OCI-LY7 (cell line): ENCODE results near the gene CCDC93. TPM values are rescaled to one million over a fixed set of nuclear protein-coding genes. Genes with fewer than 3 reads are reported as not detected.
A peak's percentile ranks its signal among the peaks of the same experiment; 100 is the strongest.

ENCODE experiments used
- BruUV-seq: library from RNA; stranded (reverse); fragments of 400-500 nt; replicated peaks from 2 replicates; lab custom pipeline; 2021; lab: Mats Ljungman, UMichigan
- CTCF ChIA-PET: fragments of 300-600 bp; sonication (Branson Sonifier 250); formaldehyde crosslinking; loops from one replicate; lab custom pipeline; 2022; ENCODE audit warnings: antibody characterized with exemption; ENCODE audit not compliant: unreplicated experiment; lab: Charles Lee
- POLR2A ChIA-PET: fragments of 300-600 bp; sonication (Branson Sonifier 250); formaldehyde crosslinking; loops from one replicate; lab custom pipeline; 2022; ENCODE audit warnings: antibody characterized with exemption; lab: Charles Lee
- DNase-seq: peaks from one replicate; pipeline ENCODE4 v3.0.0-alpha.2; 2015; ENCODE audit warnings: low spot score
- H2AFZ ChIP-seq: fragments of 200-600 bp; sonication (generic), shearing (Covaris generic); 2 replicates; pipeline ENCODE4 v1.6.1; 2014; ENCODE audit warnings: mild to moderate bottlenecking, antibody characterized with exemption, low read length, moderate library complexity
- H3K27ac ChIP-seq: fragments of 200-600 bp; sonication (generic); 2 replicates; pipeline ENCODE4 v1.5.1; 2014; ENCODE audit warnings: mixed run types, low read depth, mild to moderate bottlenecking, moderate library complexity, low read length, inconsistent platforms; ENCODE audit not compliant: poor library complexity, severe bottlenecking
- H3K36me3 ChIP-seq: fragments of 200-600 bp; sonication (generic); 2 replicates; pipeline ENCODE4 v1.6.1; 2014; ENCODE audit warnings: mild to moderate bottlenecking, antibody characterized with exemption, low read length, moderate library complexity, mixed read lengths; ENCODE audit not compliant: insufficient read depth
- H3K4me1 ChIP-seq: fragments of 200-600 bp; sonication (generic); 2 replicates; pipeline ENCODE4 v1.5.1; 2014; ENCODE audit warnings: mild to moderate bottlenecking, low read length; ENCODE audit not compliant: insufficient read depth, poor library complexity, severe bottlenecking
- H3K4me2 ChIP-seq: fragments of 200-600 bp; sonication (generic); 2 replicates; pipeline ENCODE4 v1.6.1; 2014; ENCODE audit warnings: mild to moderate bottlenecking, low read length
- H3K4me3 ChIP-seq: fragments of 200-600 bp; sonication (generic); 2 replicates; pipeline ENCODE4 v1.5.1; 2014; ENCODE audit warnings: mild to moderate bottlenecking, low read depth, low read length; ENCODE audit not compliant: poor library complexity, severe bottlenecking
- H3K79me2 ChIP-seq: fragments of 200-600 bp; sonication (generic); 2 replicates; pipeline ENCODE4 v1.6.1; 2016; ENCODE audit warnings: low read depth, mild to moderate bottlenecking, low read length, moderate library complexity, mixed read lengths; ENCODE audit not compliant: insufficient read depth
- H3K9me2 ChIP-seq: fragments of 200-600 bp; sonication (generic); 2 replicates; pipeline ENCODE4 v1.6.1; 2016; ENCODE audit warnings: mild to moderate bottlenecking, low read length, mixed read lengths; ENCODE audit not compliant: insufficient read depth
- H3K9me3 ChIP-seq: fragments of 200-600 bp; sonication (generic); 2 replicates; pipeline ENCODE4 v1.6.1; 2014; ENCODE audit warnings: mild to moderate bottlenecking, mixed run types, low read length, mixed read lengths
- H4K20me1 ChIP-seq: fragments of 200-600 bp; sonication (generic); 2 replicates; pipeline ENCODE4 v1.6.1; 2014; ENCODE audit warnings: mild to moderate bottlenecking, antibody characterized with exemption, low read length, moderate library complexity, mixed read lengths; ENCODE audit not compliant: insufficient read depth
- EZH2phosphoT487 ChIP-seq: fragments of 200-600 bp; sonication (generic); IDR thresholded peaks from 2 replicates; pipeline ENCODE4 v1.6.1; 2018; ENCODE audit warnings: low read depth, borderline replicate concordance, mild to moderate bottlenecking, mixed run types, antibody characterized with exemption, low read length, moderate library complexity, mixed read lengths
- intact Hi-C: fragments of 100-400 bp; cut with micrococcal nuclease; formaldehyde crosslinking; loops from one replicate; pipeline ENCODE4 v1.10.0; 2022; ENCODE audit not compliant: unreplicated experiment
- total RNA-seq, 2 experiments: library from RNA; depleted of rRNA in 1 of 2; stranded (reverse); fragments of >200 nt in 1 of 2; shearing (Covaris generic) in 1 of 2; gene quantifications; 2 replicates each; pipeline ENCODE4 v1.2.3, GENCODE V29; 2014 to 2022
- TF ChIP-seq, protein P1 (sequence below): fragments of 200-600 bp; sonication (generic); conservative IDR thresholded peaks from 2 replicates; pipeline ENCODE4 v1.5.1; 2014; ENCODE audit warnings: mild to moderate bottlenecking, antibody characterized with exemption, low read length, moderate library complexity, mixed read lengths

The CCDC93 gene
- total RNA-seq, 2 experiments from 2014 or later, result 25.6 to 53.8 TPM

DNA sequence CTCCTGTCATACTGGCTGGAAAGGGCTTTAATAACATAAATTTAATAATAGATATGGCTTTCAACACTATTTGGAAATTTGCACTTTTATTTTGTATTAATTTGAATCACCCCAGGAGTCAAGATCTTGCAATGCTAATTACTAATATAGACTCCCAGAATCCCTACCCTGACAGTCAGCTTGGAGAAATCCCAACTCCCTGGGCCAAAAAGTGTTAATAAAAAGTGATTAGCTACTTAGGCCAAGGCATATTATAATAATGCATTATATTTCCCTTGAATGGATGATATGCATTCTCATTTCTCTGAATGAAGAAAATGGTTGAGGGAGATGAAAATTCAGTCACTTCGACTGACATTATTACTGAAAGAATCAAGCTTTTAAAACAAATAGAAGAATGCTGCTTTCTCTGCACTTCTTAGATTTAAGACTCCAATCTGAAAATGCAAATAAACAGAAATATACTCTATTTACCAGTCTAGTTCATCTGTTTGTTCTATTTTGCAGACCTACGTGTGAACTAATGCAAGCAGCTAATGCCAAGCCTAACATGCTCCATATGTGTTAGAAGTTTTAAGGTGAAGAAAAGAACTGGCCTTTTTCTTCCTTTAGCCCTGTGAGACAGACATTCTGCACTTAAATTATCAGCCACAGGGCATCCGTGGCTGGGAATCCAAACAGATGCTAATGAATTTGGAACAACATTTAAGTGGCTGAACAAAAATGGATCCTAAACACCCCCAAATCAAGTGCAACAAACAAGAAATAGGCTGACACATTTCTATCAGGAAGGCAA is 40.5 kb upstream of the CCDC93 start:
- peak overlapping the region; percentile 97 for H2AFZ ChIP-seq
- no peaks in the 10 kb centered on the region for H3K36me3 ChIP-seq

DNA sequence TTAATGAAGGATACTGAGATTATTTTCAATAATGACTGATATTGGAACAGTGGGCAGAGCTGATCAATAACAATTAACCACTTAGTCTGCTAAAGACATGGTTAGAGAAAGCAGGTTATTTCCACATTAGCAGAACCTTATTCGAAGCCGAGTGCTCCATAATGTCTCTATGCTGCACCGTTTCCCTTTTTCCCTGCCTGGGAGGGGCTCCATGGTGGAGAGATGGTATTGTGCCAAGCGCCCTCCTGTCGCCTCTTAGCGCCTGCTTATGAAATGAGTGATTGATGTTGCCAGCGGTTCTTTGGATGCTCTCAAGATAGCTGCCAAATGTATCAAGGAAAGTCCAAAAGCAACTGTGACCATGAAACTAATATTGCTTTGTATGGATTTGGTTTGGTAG is 39.8 kb upstream of the CCDC93 start:
- no TSS peak for BruUV-seq
- no peak overlapping the region for H2AFZ ChIP-seq
- no peaks in the 10 kb centered on the region for H3K79me2 ChIP-seq
- H3K4me3 ChIP-seq, result no peak overlapping the region
- peaks cover 69% of the 10 kb centered on the region for H3K4me1 ChIP-seq
- no peaks in the 10 kb centered on the region for H3K9me3 ChIP-seq
- POLR2A ChIA-PET, result interaction anchor here (1.2 to 3.7 kb wide), 2 partner anchors 35 to 40 kb away, joined by 3 to 22 read pairs; partner anchors contain the start of genes CCDC93 and INSIG2
- TF ChIP-seq EZH2phosphoT487, result no peak
- TF ChIP-seq, protein P1, sequence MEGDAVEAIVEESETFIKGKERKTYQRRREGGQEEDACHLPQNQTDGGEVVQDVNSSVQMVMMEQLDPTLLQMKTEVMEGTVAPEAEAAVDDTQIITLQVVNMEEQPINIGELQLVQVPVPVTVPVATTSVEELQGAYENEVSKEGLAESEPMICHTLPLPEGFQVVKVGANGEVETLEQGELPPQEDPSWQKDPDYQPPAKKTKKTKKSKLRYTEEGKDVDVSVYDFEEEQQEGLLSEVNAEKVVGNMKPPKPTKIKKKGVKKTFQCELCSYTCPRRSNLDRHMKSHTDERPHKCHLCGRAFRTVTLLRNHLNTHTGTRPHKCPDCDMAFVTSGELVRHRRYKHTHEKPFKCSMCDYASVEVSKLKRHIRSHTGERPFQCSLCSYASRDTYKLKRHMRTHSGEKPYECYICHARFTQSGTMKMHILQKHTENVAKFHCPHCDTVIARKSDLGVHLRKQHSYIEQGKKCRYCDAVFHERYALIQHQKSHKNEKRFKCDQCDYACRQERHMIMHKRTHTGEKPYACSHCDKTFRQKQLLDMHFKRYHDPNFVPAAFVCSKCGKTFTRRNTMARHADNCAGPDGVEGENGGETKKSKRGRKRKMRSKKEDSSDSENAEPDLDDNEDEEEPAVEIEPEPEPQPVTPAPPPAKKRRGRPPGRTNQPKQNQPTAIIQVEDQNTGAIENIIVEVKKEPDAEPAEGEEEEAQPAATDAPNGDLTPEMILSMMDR, result no peak
- DNase-seq, result no peak
- H3K9me2 ChIP-seq, result no peaks in the 10 kb centered on the region
- intact Hi-C loops, result loop anchor here (10.0 kb wide), 2 partner anchors 1261 to 1311 kb away; partner anchors contain the start of genes C2orf76 and DBI
- H3K36me3 ChIP-seq, result no peaks in the 10 kb centered on the region
- H4K20me1 ChIP-seq, result no peaks in the 10 kb centered on the region
- H3K27ac ChIP-seq, result no peak overlapping the region
- no peak overlapping the region for H3K4me2 ChIP-seq
- CTCF ChIA-PET, result no interaction called here

More for the DNA sequence above, 40.5 kb upstream of the CCDC93 start:
- no peaks in the 10 kb centered on the region for H4K20me1 ChIP-seq
- peak overlapping the region; percentile 60 for H3K4me3 ChIP-seq
- peak overlapping the region; percentile 85 for H3K4me2 ChIP-seq
- H3K79me2 ChIP-seq, result no peaks in the 10 kb centered on the region
- BruUV-seq, result no TSS peak
- intact Hi-C loops, result loop anchor here (10.0 kb wide), 2 partner anchors 1260 to 1310 kb away; partner anchors contain the start of genes C2orf76 and DBI
- H3K9me2 ChIP-seq, result no peaks in the 10 kb centered on the region
- H3K4me1 ChIP-seq, result peaks cover 68% of the 10 kb centered on the region
- H3K9me3 ChIP-seq, result no peaks in the 10 kb centered on the region
- DNase-seq, result no peak
- ChIA-PET POLR2A (interaction anchor here (0.6 to 3.7 kb wide), 9 partner anchors 7 to 1258 kb away, joined by 3 to 22 read pairs (median 5); partner anchors contain the start of genes CCDC93 and INSIG2), CTCF (interaction anchor here (0.6 kb wide), 1 partner anchor 51 kb away, joined by 3 read pairs; no protein-coding TSS in a partner anchor)
- TF ChIP-seq, protein P1, result no peak
- TF ChIP-seq EZH2phosphoT487, result no peak
- peak overlapping the region; percentile 94 for H3K27ac ChIP-seq
